ENCODE measurements around the gene YTHDC2. TPM values are rescaled to one million over a fixed set of nuclear protein-coding genes. Genes with fewer than 3 reads are reported as not detected.

YTHDC2 gene
- total RNA-seq, 1 donor from 2014 or later = 23.1 TPM

DNA sequence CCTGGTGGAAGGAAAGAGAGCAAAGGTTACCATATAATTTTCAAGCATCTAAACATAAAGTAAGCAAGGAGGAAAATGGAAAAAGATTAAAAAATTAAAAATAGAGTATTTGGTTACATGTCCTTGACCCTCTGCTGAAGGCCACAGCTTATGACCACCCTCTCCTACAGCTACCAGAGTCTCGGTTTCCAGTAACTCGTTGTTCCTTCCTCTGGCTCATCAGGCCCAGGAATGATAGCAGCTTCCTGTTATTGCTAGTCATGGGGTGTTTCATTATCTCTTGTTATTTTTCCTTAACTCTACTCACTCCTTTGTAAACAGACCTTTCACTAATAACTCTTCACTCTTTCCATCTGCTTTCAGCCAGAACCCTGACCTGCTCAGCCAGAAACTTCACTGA, 102.2 kb downstream of the YTHDC2 start:
- Mint-ChIP-seq H3K36me3 (ENCODE audit: low read depth) (no peaks in the 10 kb centered on the region), H3K4me3 (ENCODE audit: low read depth) (no peak overlapping the region), H3K27me3 (ENCODE audit: low read depth) (peaks cover 14% of the 10 kb centered on the region), H3K9me3 (no peaks in the 10 kb centered on the region), H3K4me1 (ENCODE audit: low read depth) (no peaks in the 10 kb centered on the region), H3K27ac (no peak overlapping the region)
- intact Hi-C loops (cut with micrococcal nuclease) = no loop called here
- no peak for DNase-seq (ENCODE audit: low spot score)

DNA sequence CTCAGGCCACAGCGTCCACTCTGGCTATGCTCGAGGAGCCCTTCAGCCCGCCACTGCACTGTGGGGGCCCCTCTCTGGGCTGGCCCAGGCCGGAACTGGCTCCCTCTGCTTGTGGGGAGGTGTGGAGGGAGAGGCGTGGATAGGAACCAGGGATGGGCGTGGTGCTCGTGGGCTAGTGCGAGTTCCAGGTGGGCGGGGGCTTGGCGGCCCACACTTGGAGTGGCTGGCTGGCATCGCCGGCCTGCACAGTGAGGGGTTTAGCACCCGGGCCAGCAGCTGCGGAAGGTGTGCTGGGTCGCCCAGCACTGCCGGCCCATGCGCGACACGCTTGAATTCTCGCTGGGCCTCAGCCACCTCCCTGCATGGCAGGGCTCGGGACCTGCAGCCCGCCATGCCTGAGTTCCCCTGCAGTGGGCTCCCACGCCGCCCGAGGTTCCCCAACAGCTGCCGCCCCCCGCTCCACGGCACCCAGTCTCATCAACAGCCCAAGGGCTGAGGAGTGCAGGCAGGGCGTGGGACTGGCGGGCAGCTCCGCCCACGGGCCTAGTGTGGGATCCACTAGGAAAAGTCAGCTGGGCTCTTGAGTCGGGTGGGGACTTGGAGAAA, 103.8 kb downstream of the YTHDC2 start:
- intact Hi-C loops (cut with micrococcal nuclease) = no loop called here

DNA sequence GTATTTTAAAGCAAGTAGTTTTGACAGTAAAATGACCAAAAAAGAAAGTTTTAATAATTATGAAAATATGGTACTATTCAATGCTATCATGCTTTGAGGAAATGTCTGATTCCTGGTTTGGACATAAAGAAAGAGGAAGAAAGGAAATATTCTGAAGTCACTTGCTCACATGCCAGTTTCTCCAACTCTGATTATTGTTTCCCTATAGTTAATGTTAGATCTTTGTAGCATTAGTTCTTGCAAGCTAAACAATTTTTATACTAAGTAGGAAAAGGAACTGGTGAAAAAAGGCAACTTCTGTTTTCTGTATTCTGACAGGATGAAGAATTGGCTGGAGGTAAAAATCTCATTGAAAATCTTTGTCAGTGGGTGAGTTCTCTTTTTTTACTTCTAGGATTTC, 119.5 kb downstream of the YTHDC2 start:
- Mint-ChIP-seq H3K4me1 (ENCODE audit: low read depth) (no peaks in the 10 kb centered on the region), H3K27ac (no peak overlapping the region), H3K9me3 (no peaks in the 10 kb centered on the region), H3K4me3 (ENCODE audit: low read depth) (no peak overlapping the region), H3K36me3 (ENCODE audit: low read depth) (no peaks in the 10 kb centered on the region), H3K27me3 (ENCODE audit: low read depth) (peaks cover 15% of the 10 kb centered on the region)
- no peak for DNase-seq (ENCODE audit: low spot score)
- intact Hi-C loops (cut with micrococcal nuclease) = no loop called here

More for the DNA sequence above, 103.8 kb downstream of the YTHDC2 start:
- Mint-ChIP-seq H3K9me3 (no peaks in the 10 kb centered on the region), H3K27ac (no peak overlapping the region), H3K4me1 (ENCODE audit: low read depth) (no peaks in the 10 kb centered on the region), H3K27me3 (ENCODE audit: low read depth) (peaks cover 14% of the 10 kb centered on the region), H3K36me3 (ENCODE audit: low read depth) (no peaks in the 10 kb centered on the region), H3K4me3 (ENCODE audit: low read depth) (no peak overlapping the region)
- no peak for DNase-seq (ENCODE audit: low spot score)

DNA sequence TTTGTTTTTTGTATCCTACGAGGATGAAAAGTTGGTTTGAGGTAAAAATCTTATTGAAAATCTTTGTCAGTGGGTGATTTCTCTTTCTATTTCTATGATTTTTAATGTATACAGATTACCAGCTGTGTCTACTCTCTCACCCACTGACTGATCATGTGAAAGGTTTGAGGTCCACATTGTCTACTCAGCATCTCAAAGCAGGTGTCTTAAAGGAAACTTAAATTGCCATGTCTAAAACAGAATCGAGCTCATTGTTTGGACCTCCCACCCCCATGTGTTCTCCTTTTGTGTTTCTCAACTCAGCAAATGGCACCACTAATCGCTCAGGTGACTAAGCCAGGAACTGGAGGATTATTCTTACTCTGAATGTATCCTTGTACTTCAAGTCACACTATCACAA, 121.5 kb downstream of the YTHDC2 start:
- no peaks in the 10 kb centered on the region for H3K9me3 Mint-ChIP-seq
- H3K27me3 Mint-ChIP-seq (ENCODE audit: low read depth) = peaks cover 12% of the 10 kb centered on the region
- intact Hi-C loops (cut with micrococcal nuclease) = no loop called here
- DNase-seq (ENCODE audit: low spot score) = no peak
- no peaks in the 10 kb centered on the region for H3K36me3 Mint-ChIP-seq (ENCODE audit: low read depth)
- H3K4me3 Mint-ChIP-seq (ENCODE audit: low read depth) = no peak overlapping the region
- no peak overlapping the region for H3K27ac Mint-ChIP-seq
- H3K4me1 Mint-ChIP-seq (ENCODE audit: low read depth) = no peaks in the 10 kb centered on the region

DNA sequence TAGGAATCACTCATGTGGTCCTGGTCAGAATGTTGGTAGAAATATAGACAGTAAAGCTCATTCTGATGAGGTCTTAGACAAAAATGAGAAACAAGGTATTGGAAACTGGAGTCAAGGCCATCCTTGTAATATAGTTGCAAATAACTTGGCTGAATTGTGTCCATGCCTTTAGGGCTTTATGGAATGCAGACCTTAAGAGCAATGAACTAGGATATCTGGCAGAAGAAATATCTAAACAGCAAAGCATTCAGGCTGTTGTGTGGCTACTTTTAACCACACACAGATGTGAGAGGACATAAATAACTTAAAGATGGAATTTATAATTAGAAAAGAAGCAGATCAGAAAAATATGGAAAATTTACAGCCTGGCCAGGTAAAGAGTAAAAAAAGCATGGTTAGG, 128.2 kb downstream of the YTHDC2 start:
- Mint-ChIP-seq H3K27me3 (ENCODE audit: low read depth) (peaks cover 1% of the 10 kb centered on the region), H3K4me3 (ENCODE audit: low read depth) (no peak overlapping the region), H3K9me3 (no peaks in the 10 kb centered on the region), H3K36me3 (ENCODE audit: low read depth) (no peaks in the 10 kb centered on the region), H3K27ac (no peak overlapping the region), H3K4me1 (ENCODE audit: low read depth) (no peaks in the 10 kb centered on the region)
- DNase-seq (ENCODE audit: low spot score) = no peak
- intact Hi-C loops (cut with micrococcal nuclease) = no loop called here

Other genes starting within 250 kb of the YTHDC2 start
- not detected in 2 replicates for gene TSSK1B, start 78.7 kb upstream of the YTHDC2 start, total RNA-seq
- 1.6 and 2.1 TPM in 2 replicates for gene MCC, start 25.2 kb upstream of the YTHDC2 start, total RNA-seq